Measurements from ENCODE around the gene ENOX1.
"Not testable (repeated sequence)": the region's sequence is repeated elsewhere in the genome, so short reads cannot be mapped to it uniquely, and the experiment has no call there.

Gene ENOX1

GRCh38 chr13:43373400-43373799 is 413.4 kb downstream of the ENOX1 start:
- no peak for DNase-seq

- no peak for DNase-seq
Measured at GRCh38 chr13:43370842-43371241, 415.9 kb downstream of the ENOX1 start.

- DNase-seq = no peak
Measured at GRCh38 chr13:43369319-43369718, 417.5 kb downstream of the ENOX1 start.

- DNase-seq = no peak
Measured at GRCh38 chr13:43368003-43368402, 418.8 kb downstream of the ENOX1 start.

GRCh38 chr13:43365039-43365344 is 421.8 kb downstream of the ENOX1 start:
- no peak for DNase-seq

GRCh38 chr13:43364210-43365038 is 422.3 kb downstream of the ENOX1 start:
- no peak for DNase-seq

- DNase-seq = no peak
Measured at GRCh38 chr13:43363156-43363953, 423.4 kb downstream of the ENOX1 start.

GRCh38 chr13:43362556-43362955 is 424.2 kb downstream of the ENOX1 start:
- DNase-seq = no peak

- no peak for DNase-seq
Measured at GRCh38 chr13:43360892-43361610, 425.7 kb downstream of the ENOX1 start.

GRCh38 chr13:43360171-43360570 is 426.6 kb downstream of the ENOX1 start:
- DNase-seq = no peak

GRCh38 chr13:43359536-43359935 is 427.2 kb downstream of the ENOX1 start:
- no peak for DNase-seq

- DNase-seq = no peak
Measured at GRCh38 chr13:43357564-43357963, 429.2 kb downstream of the ENOX1 start.

- no peak for DNase-seq
Measured at GRCh38 chr13:43356567-43356966, 430.2 kb downstream of the ENOX1 start.

- DNase-seq = no peak
Measured at GRCh38 chr13:43355774-43356173, 431.0 kb downstream of the ENOX1 start.

- DNase-seq = no peak
Measured at GRCh38 chr13:43354153-43354945, 432.4 kb downstream of the ENOX1 start.

GRCh38 chr13:43353631-43354030 is 433.1 kb downstream of the ENOX1 start:
- no peak for DNase-seq

- DNase-seq = not testable (repeated sequence)
Measured at GRCh38 chr13:43351612-43352011, 435.2 kb downstream of the ENOX1 start.

GRCh38 chr13:43348397-43348796 is 438.4 kb downstream of the ENOX1 start:
- DNase-seq = no peak

- DNase-seq = no peak
Measured at GRCh38 chr13:43347877-43348276, 438.9 kb downstream of the ENOX1 start.

- no peak for DNase-seq
Measured at GRCh38 chr13:43346427-43346826, 440.3 kb downstream of the ENOX1 start.

- DNase-seq = no peak
Measured at GRCh38 chr13:43343645-43344044, 443.1 kb downstream of the ENOX1 start.

- no peak for DNase-seq
Measured at GRCh38 chr13:43339805-43340550, 446.8 kb downstream of the ENOX1 start.

Measured in DMS79 (cell line).